GM10266 (cell line): ENCODE measurements around the gene ABHD2.
"Not testable (repeated sequence)": the region's sequence is repeated elsewhere in the genome, so short reads cannot be mapped to it uniquely, and the experiment has no call there.

ENCODE experiments used
- DNase-seq: peaks from one replicate; pipeline ENCODE4 v3.0.0; 2012; ENCODE audit errors: extremely low spot score
- CTCF ChIP-seq: IDR thresholded peaks from 2 replicates; pipeline ENCODE4 v1.5.1; 2012; ENCODE audit warnings: mild to moderate bottlenecking, low read depth; ENCODE audit not compliant: control insufficient read depth, insufficient read depth; ENCODE audit errors: missing control alignments

Gene ABHD2

GRCh38 chr15:89137926-89138325, 49.7 kb downstream of the ABHD2 start:
- TF ChIP-seq CTCF = no peak
- DNase-seq = no peak

GRCh38 chr15:89138999-89139612, 50.9 kb downstream of the ABHD2 start:
- DNase-seq = no peak
- no peak for TF ChIP-seq CTCF

- no peak for DNase-seq
- TF ChIP-seq CTCF = no peak
Measured at GRCh38 chr15:89139613-89140499, 51.6 kb downstream of the ABHD2 start.

- no peak for TF ChIP-seq CTCF
- no peak for DNase-seq
Measured at GRCh38 chr15:89140595-89140994, 52.3 kb downstream of the ABHD2 start.

- not testable (repeated sequence) for DNase-seq
Measured at GRCh38 chr15:89141159-89141558, 52.9 kb downstream of the ABHD2 start.

GRCh38 chr15:89141885-89142284, 53.6 kb downstream of the ABHD2 start:
- DNase-seq = no peak
- TF ChIP-seq CTCF = no peak

- no peak for DNase-seq
- no peak for TF ChIP-seq CTCF
Measured at GRCh38 chr15:89142423-89142822, 54.2 kb downstream of the ABHD2 start.
